GM12873 (cell line): ENCODE results near the gene CPTP.

ENCODE experiments used
- TF ChIP-seq, protein P1 (sequence below): IDR thresholded peaks from 2 replicates; pipeline ENCODE4 v1.5.1; 2012; ENCODE audit warnings: low read depth, mild to moderate bottlenecking, moderate library complexity, low read length, control low read depth; ENCODE audit not compliant: insufficient read depth; ENCODE audit errors: missing control alignments

Gene CPTP

GRCh38 chr1:1314237-1314586 is 10.4 kb upstream of the CPTP start:
- TF ChIP-seq, protein P1, sequence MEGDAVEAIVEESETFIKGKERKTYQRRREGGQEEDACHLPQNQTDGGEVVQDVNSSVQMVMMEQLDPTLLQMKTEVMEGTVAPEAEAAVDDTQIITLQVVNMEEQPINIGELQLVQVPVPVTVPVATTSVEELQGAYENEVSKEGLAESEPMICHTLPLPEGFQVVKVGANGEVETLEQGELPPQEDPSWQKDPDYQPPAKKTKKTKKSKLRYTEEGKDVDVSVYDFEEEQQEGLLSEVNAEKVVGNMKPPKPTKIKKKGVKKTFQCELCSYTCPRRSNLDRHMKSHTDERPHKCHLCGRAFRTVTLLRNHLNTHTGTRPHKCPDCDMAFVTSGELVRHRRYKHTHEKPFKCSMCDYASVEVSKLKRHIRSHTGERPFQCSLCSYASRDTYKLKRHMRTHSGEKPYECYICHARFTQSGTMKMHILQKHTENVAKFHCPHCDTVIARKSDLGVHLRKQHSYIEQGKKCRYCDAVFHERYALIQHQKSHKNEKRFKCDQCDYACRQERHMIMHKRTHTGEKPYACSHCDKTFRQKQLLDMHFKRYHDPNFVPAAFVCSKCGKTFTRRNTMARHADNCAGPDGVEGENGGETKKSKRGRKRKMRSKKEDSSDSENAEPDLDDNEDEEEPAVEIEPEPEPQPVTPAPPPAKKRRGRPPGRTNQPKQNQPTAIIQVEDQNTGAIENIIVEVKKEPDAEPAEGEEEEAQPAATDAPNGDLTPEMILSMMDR: no peak

DNA sequence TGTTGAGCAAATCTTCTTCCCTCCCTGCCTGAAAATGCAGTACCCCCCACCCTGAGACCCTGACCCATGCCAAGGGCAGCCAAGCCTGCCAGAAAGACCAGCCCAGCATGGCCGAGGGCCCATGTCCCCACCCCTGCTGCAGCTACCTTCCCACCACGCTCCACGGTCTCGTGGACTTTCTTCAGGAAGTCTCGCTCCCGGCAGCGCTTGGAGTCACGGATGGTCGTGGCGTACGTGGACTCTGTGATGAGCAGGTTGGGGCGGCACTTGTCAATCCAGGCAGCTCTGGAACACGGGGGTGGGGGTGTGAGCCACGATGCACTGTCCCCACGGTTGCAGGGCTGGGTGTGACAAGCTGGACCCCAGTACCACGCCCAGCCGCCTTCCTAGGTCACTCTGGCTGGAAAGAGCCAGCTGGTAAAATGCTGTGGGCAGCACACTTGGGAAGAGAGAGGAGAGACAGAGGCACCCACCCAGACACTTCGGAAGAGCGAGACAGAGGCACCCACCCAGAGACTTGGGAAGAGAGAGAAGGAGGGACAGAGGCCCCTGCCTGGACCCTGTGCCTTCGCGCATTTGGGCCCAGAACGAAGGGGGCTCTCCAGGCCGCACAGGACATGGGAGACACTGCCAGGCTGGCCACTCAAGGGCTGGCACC is 9.8 kb upstream of the CPTP start:
- TF ChIP-seq, protein P1: no peak

GRCh38 chr1:1315435-1315954 is 9.1 kb upstream of the CPTP start:
- TF ChIP-seq, protein P1: no peak

GRCh38 chr1:1317420-1317819 is 7.2 kb upstream of the CPTP start:
- TF ChIP-seq, protein P1: no peak

GRCh38 chr1:1318131-1318652 is 6.4 kb upstream of the CPTP start:
- TF ChIP-seq, protein P1: no peak

DNA sequence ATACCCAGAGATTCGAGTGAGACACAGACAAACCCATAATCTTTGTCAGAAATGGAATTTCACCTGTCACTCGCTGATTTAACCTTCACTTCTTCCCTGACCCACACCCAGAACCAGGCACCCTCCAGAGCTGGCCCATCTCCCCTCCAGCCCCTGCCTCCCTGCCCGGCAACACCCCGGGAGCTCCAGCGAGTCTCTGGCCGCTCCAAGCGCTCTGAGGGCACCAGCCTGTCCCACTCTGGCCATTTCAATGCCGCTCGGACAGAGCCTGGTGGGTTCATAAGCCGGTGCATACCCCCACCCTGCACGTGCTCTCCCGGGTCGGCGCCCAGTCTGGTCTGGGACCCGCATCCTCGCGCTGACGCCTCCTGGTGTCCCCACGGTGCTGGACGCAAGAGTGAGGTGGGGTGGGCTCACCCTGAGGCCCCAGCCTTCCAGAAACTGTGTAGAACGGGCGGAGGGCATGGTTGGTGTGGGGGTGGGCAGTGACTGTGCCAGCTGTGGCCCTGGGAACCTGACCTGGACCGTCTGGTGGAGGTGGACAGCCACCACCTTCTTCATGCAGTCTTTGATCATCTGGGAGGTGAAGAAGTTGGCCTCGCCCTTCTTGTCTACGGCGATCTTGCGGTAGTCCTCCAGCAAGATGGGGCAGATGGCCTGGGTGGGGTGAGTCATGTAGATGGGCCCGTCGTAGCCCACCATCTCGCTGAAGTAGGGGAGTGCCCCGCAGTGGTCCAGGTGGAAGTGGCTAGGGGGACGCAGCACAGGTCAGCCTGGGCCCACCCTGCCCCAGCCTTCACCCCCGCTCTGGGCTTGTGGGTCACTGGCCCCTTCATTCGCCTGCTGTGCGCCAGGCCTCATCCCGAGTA is 5.6 kb upstream of the CPTP start:
- TF ChIP-seq, protein P1: no peak

DNA sequence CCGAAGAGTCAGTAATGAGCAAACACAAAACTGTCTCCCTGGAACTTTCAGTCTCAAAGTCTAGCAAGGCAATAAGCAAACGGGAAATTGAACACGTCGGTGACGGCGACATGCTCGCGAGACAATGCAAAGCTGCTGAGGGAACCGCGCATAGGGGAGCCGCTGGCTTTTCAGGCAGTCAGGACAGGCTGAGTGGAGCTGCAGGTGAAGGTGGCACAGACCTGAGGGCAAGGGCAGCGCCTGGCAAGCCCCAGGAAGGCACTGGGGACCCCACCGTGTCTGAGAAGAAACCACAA is 5.0 kb upstream of the CPTP start:
- TF ChIP-seq, protein P1: no peak
